Measurements from ENCODE around the gene BBS2.
"Not testable (repeated sequence)": the region's sequence is repeated elsewhere in the genome, so short reads cannot be mapped to it uniquely, and the experiment has no call there.

Gene BBS2

GRCh38 chr16:56518425-56518824 is 1.4 kb downstream of the BBS2 start:
- peak; percentile 35 for DNase-seq

- no peak for DNase-seq
These were observed 2.6 kb downstream of the BBS2 start for GRCh38 chr16:56517206-56517605.

GRCh38 chr16:56515665-56516064 is 4.2 kb downstream of the BBS2 start:
- no peak for DNase-seq

- no peak for DNase-seq
These were observed 5.0 kb downstream of the BBS2 start for GRCh38 chr16:56514845-56515244.

DNA sequence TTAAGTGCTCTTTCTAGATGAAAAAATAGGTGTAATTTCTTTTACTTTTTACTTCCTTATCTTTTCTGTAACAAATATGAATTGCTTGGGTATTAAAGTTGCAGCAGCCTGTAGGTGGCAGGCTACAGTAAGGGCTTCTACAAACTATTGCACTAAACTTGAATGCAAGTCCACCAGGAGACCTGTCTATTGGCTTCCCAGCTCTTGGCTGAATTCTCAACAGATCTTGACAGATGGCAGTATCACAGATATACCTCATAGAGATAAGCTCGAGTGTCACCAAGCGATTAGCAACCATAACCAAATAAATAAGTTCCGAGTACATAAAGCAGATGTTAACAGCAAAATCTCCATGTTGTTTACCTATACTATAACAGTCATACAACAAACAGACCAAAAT is 5.9 kb downstream of the BBS2 start:
- peak; percentile 66 for DNase-seq

- DNase-seq, result no peak
These were observed 6.7 kb downstream of the BBS2 start for GRCh38 chr16:56513091-56513490.

GRCh38 chr16:56512025-56512424 is 7.8 kb downstream of the BBS2 start:
- DNase-seq, result no peak

DNA sequence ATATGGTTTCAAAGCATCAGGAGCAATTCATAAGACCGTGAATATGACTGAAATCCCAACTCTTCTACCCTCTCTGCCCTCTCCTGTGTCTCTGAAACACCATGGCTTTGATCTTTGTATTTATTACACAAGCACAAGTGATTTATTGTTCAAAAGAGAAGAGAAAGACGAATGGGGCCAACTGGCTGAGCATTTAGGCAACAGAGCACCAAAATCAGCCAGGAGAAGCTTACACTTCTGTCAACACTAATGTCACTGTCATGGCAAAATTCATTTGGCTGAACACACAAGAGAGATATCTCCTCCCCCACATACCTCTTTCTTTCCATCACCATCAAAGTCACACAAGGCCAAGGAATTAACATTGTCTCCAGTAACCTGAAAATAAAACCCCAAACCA is 9.3 kb downstream of the BBS2 start:
- DNase-seq, result no peak

- DNase-seq, result peak; percentile 77
These were observed 12.9 kb downstream of the BBS2 start for GRCh38 chr16:56506941-56507340.

DNA sequence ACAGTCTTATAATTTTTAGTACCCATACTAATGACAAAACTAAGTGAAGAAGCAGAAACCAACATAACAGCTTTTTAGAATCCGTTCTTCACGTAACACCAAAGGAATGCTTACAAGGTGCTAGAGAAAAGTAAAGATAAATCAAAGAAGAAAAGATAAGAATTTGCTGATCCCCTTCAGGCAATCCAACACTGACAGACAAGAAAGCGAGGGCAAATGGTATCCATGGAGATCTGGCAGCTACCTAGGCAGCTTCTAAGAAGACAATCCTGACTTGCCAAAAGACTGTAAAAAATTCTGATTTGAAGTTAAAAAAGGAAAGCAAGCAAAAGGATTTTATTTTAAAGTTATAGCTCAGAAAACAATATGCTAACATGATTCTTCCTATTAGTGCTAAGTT is 14.6 kb downstream of the BBS2 start:
- no peak for DNase-seq

DNA sequence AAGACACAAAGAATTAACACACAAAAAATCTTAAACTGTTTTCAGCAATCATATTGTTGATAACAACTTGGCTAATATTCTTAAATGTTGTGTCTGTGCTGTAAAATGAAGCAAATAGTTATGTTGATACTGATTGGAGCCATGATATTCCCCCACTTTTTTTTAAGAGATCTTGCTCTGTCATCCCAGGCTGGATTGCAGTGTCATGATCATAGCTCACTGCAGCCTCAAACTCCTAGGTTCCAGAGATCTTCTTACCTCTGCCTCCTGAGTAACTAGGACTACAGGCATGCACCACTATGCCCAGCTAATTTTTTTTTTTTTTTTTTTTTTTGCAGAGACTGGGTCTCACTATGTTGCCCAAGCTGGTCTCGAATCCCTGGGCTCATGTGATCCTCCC is 26.0 kb downstream of the BBS2 start:
- DNase-seq, result no peak

DNA sequence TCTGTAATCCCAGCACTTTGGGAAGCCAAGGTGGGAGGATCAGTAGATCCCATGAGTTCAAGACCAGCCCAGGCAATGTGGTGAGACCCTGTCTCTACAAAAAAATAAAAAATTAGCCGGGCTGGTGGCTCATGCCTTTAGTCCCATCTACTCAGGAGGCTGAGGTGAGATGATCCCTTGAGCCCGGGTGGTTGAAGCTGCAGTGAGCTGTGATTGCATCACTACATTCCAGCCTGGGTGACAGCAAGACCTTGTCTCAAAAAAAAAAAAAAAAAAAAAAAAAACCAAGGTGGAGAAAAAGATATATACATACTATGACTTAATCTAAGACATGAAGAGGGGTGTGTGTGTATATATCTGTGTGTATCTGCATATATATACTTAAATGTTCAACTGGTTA is 26.7 kb downstream of the BBS2 start:
- DNase-seq, result no peak

DNA sequence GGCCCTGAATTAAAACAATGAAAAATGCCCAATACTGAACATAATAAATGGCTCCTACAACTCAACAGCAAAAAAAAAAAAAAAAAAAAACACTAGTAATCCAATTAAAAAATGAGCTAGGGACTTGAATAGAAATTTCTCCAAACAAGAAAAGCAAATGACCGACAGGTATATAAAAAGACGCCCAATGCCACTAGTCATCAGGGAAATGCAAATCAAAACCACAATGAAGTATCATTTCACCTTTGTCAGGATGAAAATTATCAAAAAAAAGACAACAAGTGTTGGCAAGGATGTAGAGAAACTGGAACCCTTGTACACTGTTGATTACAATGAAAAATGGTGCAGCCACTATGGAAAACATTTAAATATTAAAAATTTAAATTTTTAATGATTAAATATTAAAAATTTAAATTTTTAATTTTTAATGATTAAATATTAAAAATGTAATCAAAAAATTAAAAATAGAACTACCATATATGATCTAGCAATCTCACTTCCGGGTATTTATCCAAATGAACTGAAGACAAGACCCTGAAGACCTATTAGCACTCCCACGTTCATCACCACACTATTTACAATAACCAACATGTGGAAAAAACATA is 28.1 kb downstream of the BBS2 start:
- no peak for DNase-seq

DNA sequence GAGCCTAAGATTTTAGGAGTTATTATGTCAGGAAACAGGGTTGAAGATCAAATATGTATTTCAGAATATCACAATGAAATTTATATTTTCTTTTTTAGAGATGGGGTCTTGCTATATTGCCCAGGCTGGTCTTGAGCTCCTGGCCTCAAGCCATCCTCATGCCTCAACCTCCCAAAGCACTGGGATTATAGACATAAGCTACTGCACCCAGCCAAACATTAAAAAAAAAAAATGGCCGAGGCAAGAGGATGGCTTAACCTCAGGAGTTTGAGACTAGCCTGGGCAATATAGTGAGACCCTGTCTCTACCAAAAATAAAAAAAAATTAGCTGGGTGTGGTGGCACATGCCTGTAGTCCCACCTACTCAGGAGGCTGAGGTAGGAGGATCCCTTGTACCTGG is 31.0 kb downstream of the BBS2 start:
- DNase-seq, result not testable (repeated sequence)

DNA sequence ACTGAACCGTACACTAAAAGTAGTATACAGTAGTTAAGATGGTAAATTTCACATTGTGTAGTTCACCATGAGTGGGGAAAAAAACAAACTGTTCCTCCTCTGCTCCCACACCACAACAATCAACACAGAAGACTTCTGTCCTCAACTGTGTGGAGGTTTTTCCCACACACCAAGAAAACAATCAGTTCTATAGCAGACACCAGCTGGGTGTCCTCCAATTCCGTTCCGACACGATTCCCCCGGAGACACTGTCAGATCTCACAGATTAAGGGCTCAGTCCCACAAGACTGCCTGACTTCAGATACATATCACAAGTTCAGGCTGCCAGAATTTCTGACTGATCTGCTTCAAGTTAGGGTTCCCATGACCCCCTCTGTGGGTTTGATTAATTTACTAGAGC is 31.8 kb downstream of the BBS2 start:
- DNase-seq, result no peak

DNA sequence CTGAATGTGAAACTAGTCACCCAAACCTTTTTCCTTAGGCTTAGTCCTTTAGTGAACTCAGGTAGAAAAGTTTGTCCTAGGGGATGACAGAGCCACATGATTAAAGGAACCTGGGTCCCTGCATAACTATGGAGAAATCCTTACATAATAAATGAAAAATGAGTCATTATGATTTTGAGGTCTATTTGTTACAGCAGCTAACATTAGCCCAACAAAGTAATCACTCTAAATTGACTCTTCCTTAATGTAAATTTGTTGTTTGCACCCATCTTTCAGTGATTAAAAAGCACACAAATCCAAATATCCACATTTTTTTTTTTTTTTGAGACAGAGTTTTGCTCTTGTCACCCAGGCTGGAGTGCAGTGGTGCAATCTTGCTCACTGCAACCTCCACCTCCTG is 36.4 kb downstream of the BBS2 start:
- no peak for DNase-seq

GRCh38 chr16:56482683-56483236 is 37.1 kb downstream of the BBS2 start:
- DNase-seq, result no peak

DNA sequence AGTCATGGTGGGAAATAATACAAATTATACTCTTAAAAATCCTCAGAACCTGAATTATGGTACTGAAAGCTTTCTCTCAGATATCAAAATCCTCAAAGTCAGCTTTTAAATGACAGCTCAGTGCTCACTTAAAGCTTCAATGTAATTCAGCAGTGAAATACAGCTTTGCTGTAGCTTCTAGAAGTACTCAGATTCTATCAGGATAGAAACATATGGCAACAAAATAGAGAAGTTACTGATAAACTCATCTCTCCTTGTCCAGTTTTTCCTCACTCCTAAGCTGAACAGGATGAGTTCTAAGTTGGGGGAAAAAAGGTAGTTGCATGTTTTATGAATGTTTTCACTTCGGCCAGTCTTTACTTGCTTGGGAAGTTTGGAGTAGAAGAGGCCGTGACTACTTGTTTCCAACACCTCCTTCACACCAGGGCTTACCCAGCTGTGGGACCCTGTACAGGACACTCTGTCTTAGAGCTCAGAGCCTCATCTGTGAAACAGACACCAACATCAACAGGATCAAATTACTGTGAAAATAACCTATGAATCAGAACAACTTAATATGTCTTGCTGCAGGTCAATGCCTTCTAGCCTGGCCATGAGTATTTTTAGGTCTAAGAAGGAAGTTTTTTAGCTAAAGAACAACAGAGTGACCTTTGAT is 38.2 kb downstream of the BBS2 start:
- DNase-seq, result peak; percentile 15

- DNase-seq, result no peak
These were observed 38.9 kb downstream of the BBS2 start for GRCh38 chr16:56480776-56481467.

GRCh38 chr16:56479469-56479868 is 40.4 kb downstream of the BBS2 start:
- DNase-seq, result no peak

GRCh38 chr16:56478281-56479049 is 41.4 kb downstream of the BBS2 start:
- DNase-seq, result peak; percentile 5

DNA sequence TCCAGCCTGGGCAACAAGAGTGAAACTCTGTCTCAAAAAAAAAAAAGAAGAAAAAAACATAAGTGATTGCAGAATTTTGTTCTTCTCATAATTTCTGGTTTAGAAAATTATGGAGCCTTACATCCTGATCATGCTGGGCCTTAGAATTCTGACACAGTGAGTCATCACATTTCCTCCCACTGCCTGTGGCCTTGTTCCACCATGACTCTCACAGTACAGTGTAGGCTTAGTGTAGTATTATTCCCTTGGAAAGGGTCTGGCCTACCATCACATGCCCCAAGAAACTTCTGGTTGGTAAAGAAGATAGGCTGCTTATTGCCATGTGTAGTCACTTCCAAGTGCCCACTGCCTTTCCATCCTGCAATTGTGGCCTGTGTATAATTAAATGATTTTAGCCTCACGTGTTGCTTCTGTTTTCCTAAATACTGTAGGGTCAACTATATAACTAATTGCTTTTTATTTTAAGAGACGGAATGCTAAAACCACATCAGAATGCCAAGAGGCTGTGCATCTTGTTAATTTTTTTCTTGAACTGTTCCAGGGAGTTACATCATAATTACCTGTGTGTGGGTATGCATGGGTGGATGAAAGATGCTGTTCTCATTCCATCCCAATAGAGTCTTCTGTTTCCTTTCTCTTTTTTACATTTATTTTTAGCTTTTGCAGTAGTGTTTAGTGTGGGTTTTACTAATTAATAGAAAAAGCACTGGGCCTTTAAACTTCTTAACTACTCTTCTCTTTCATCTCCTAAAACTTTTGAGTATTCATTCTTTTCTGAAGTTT is 42.5 kb downstream of the BBS2 start:
- peak; percentile 93 for DNase-seq
